GM12801 (cell line): ENCODE data around the gene DAPK2.

ENCODE experiments used
- CTCF ChIP-seq: IDR thresholded peaks from one replicate; pipeline ENCODE4 v1.5.1; 2011; ENCODE audit warnings: control low read depth; ENCODE audit not compliant: insufficient read length; ENCODE audit errors: extremely low read depth

Gene DAPK2

DNA sequence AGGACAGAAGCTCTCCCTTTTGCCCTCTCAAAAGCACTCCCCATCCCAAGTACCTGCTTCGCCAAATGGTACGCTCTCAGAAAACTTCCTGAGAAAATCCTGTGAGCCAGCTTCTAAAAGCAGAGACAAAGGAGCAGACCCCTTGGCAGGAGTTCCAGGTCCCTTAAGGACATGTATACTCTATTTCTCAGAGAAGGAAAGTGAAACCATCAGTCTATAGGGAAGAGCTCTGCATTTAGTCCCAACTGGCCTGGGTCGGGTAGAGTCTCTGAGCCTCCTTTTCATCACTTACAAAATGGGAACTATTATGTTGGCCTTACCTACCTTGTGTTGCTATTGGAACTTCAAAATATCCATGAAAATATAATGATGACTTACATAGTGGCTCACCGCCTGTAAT, 19.7 kb downstream of the DAPK2 start:
- TF ChIP-seq CTCF = no peak

- TF ChIP-seq CTCF = no peak
These were observed 21.9 kb downstream of the DAPK2 start for GRCh38 chr15:64024172-64025050.

DNA sequence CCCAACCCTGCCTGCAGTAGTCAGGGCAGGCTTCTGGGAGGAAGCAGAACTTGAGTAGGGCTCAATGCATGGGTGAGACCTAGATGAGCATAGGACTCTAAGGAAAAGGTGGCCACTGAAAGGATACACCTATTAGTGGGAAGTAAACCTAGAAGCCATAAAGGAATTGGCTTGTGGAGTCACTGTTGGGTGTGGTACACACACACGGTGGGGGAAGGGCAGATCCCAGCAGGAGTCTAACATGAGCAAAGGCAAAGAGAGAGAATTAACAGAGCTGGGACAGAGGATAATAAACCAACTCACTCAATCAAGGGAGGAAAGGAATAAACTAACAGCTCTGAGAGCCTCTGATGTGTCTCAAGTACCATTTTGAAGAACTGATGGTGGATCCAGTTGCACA, 23.1 kb downstream of the DAPK2 start:
- no peak for TF ChIP-seq CTCF

- TF ChIP-seq CTCF = no peak
These were observed 23.7 kb downstream of the DAPK2 start for GRCh38 chr15:64022571-64022970.

GRCh38 chr15:64019764-64020163, 26.5 kb downstream of the DAPK2 start:
- TF ChIP-seq CTCF = no peak

DNA sequence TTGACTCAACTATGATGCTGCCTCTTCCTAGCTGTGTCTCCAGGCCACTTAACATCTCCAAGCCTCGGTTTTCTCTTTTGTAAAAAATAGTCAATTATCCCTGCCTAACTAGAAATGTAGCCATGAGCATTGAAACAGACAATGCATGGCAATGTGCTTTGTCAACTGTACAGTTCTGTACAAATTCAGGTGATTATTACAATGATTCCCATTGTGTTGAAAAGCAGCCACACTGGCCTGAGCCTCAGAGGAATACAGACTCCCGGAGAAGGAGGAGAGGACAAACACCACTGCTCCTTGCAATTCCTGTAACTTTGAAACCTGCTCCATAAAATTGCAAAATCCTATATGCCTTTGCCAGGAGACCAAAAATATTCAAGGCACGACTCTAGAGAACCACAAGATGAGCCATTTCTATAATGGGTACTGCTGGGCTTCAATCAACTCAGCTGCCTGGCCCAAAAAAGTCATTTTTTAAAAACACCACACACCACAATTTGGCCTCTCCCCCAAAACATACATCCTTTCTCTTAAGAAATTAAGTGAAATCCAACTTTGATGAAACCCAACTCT, 28.6 kb downstream of the DAPK2 start:
- no peak for TF ChIP-seq CTCF

GRCh38 chr15:64017082-64017588, 29.1 kb downstream of the DAPK2 start:
- no peak for TF ChIP-seq CTCF
